Natural killer cell (primary cell): ENCODE data around the gene B4GALT1. TPM values are rescaled to one million over a fixed set of nuclear protein-coding genes. Genes with fewer than 3 reads are reported as not detected.

ENCODE experiments used
- ATAC-seq, 3 donors: fragments of 150-1000 bp in 2 of 3; fragments of 200-7000 bp in 1 of 3; cut with Tn5 transposase; 1 replicate in 1 of 3; 2 replicates in 2 of 3; pipeline ENCODE4 v1.10.0; 2021; ENCODE audit warnings: mild to moderate bottlenecking in 2 of 3, moderate library complexity in 2 of 3
- DNase-seq, 2 donors: peaks; one replicate each; pipeline versions ENCODE4 v3.0.0 to v3.0.0-alpha.2; 2013 to 2021; ENCODE audit warnings: mixed read lengths in 1 of 2
- H3K27ac ChIP-seq: one replicate; pipeline ENCODE4 v1.5.1; 2013; ENCODE audit warnings: mild to moderate bottlenecking, low read length
- H3K27me3 ChIP-seq: one replicate; pipeline ENCODE4 v1.6.1; 2013; ENCODE audit warnings: low read length; ENCODE audit not compliant: control insufficient read depth, insufficient read depth
- H3K36me3 ChIP-seq: one replicate; pipeline ENCODE4 v1.6.1; 2013; ENCODE audit warnings: low read length; ENCODE audit not compliant: control insufficient read depth, insufficient read depth
- H3K4me1 ChIP-seq: one replicate; pipeline ENCODE4 v1.6.1; 2013; ENCODE audit warnings: low read length; ENCODE audit not compliant: control insufficient read depth, insufficient read depth
- H3K4me3 ChIP-seq: one replicate; pipeline ENCODE4 v1.5.1; 2013; ENCODE audit warnings: low read length
- H3K9me3 ChIP-seq: one replicate; pipeline ENCODE4 v1.6.1; 2013; ENCODE audit warnings: low read length; ENCODE audit not compliant: control insufficient read depth, insufficient read depth
- H3K27ac Mint-ChIP-seq, 2 donors: one replicate each; pipeline ENCODE4 v1.8.0; 2022; ENCODE audit warnings: mild to moderate bottlenecking in 2 of 2, mixed read lengths in 2 of 2, moderate library complexity in 1 of 2
- H3K27me3 Mint-ChIP-seq, 2 donors: one replicate each; pipeline ENCODE4 v1.8.0; 2022; ENCODE audit warnings: low read depth in 2 of 2, mixed read lengths in 2 of 2
- H3K36me3 Mint-ChIP-seq: one replicate; pipeline ENCODE4 v1.8.0; 2022; ENCODE audit warnings: mixed read lengths
- H3K4me1 Mint-ChIP-seq, 2 donors: one replicate each; pipeline ENCODE4 v1.8.0; 2022; ENCODE audit warnings: mixed read lengths in 2 of 2
- H3K4me3 Mint-ChIP-seq: one replicate; pipeline ENCODE4 v1.8.0; 2022; ENCODE audit warnings: mild to moderate bottlenecking, moderate library complexity, mixed read lengths
- H3K9me3 Mint-ChIP-seq, 2 donors: one replicate each; pipeline ENCODE4 v1.8.0; 2022; ENCODE audit warnings: mixed read lengths in 2 of 2
- CTCF ChIP-seq: fragments of 200-600 bp; IDR thresholded peaks from one replicate; pipeline ENCODE4 v1.8.0; 2022; ENCODE audit warnings: antibody characterized with exemption
- WGBS: methylation state at CpG from one replicate; pipeline ENCODE4 v1.1.7; 2013; ENCODE audit warnings: missing lambda C conversion rate; ENCODE audit not compliant: insufficient coverage; 5-methylcytosine and 5-hydroxymethylcytosine counted together
- intact Hi-C: fragments of 100-400 bp; cut with micrococcal nuclease; formaldehyde crosslinking; loops from one replicate; pipeline ENCODE4 v1.14.2; 2022
- total RNA-seq, 4 donors: library from RNA; stranded (reverse); fragments of 120-200 nt in 1 of 4; gene quantifications; one replicate each; pipeline versions ENCODE4 v1.2.3 to v1.2.4, GENCODE V29; 2013 to 2022

B4GALT1 gene
- total RNA-seq, 3 donors from 2014 or later (not counting 1 experiment from before 2014, with no cell fraction given) = 122 to 143 (median 128) TPM

GRCh38 chr9:33123407-33124031, 43.6 kb downstream of the B4GALT1 start:
- Histone ChIP-seq H3K9me3 (no peaks in the 10 kb centered on the region), H3K27me3 (no peaks in the 10 kb centered on the region), H3K4me1 (peaks cover 42% of the 10 kb centered on the region), H3K4me3 (no peak overlapping the region), H3K27ac (peak overlapping the region; percentile 73), H3K36me3 (peaks cover 48% of the 10 kb centered on the region)
- no peak for ATAC-seq
- no peak for DNase-seq
- intact Hi-C loops = no loop called here
- peak overlapping the region; percentile 88 to 98 for H3K27ac Mint-ChIP-seq
- peaks cover 55 to 68% of the 10 kb centered on the region in 2 donors for H3K4me1 Mint-ChIP-seq
- 98% methylated on average over 8 of the region's 8 CpGs for WGBS
- no peaks in the 10 kb centered on the region for H3K9me3 Mint-ChIP-seq
- TF ChIP-seq CTCF = no peak
- peak overlapping the region; percentile 6 for H3K4me3 Mint-ChIP-seq
- H3K36me3 Mint-ChIP-seq = peaks cover 10% of the 10 kb centered on the region
- no peaks in the 10 kb centered on the region for H3K27me3 Mint-ChIP-seq

DNA sequence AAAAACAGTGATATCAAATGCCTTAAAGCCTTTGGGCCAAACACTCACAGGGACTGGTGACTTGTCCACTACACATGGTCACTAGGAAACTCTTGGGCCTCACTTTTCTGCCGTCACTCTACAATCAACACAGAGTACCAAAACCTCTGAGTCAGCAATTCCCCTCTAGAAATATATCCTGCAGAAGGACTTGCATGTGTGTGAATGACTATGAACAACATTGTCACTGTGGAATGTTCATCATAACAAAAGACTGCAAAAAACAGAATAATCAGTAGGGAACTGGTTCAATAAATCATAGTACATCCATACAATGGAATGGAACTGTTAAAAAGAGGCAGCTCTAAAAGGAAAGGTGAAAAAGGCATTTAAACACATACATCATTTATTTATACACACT, 46.5 kb downstream of the B4GALT1 start:
- Mint-ChIP-seq H3K27me3 (no peaks in the 10 kb centered on the region), H3K4me3 (no peak overlapping the region), H3K4me1 (peaks cover 44 to 59% of the 10 kb centered on the region in 2 donors), H3K36me3 (no peaks in the 10 kb centered on the region), H3K27ac (peak overlapping the region; percentile 38 to 56), H3K9me3 (no peaks in the 10 kb centered on the region)
- no peaks in the 10 kb centered on the region for H3K9me3 ChIP-seq
- no peaks in the 10 kb centered on the region for H3K27me3 ChIP-seq
- intact Hi-C loops = no loop called here
- TF ChIP-seq CTCF = no peak
- H3K36me3 ChIP-seq = peaks cover 43% of the 10 kb centered on the region
- H3K4me1 ChIP-seq = peaks cover 45% of the 10 kb centered on the region
- no peak overlapping the region for H3K27ac ChIP-seq
- H3K4me3 ChIP-seq = no peak overlapping the region
- ATAC-seq (no peak), DNase-seq (no peak)
- 100% methylated on average over 1 of the region's 1 CpG for WGBS

DNA sequence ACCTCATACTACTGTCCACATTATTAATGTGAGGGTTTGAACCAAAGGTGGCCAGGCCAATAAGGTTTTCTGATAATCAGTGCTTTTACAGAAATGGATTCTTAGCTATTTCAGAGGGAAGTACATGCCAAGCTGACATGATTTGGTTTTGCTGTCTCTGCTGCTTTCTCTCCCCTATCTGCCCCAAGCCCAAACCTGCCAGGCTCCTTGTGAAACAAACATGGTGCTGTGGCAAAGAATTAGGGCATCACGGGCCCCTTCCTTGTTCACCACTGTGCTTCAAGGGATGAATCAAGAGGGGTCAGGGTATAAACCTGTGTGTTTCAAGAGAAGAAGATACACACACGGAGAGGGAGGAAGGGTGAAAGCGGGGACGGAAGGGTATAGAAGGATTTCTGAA, 49.3 kb downstream of the B4GALT1 start:
- H3K4me1 ChIP-seq = peaks cover 41% of the 10 kb centered on the region
- H3K9me3 ChIP-seq = no peaks in the 10 kb centered on the region
- H3K9me3 Mint-ChIP-seq = no peaks in the 10 kb centered on the region
- peaks cover 38 to 56% of the 10 kb centered on the region in 2 donors for H3K4me1 Mint-ChIP-seq
- H3K27ac ChIP-seq = peak overlapping the region; percentile 12
- H3K27me3 ChIP-seq = no peaks in the 10 kb centered on the region
- H3K36me3 ChIP-seq = peaks cover 61% of the 10 kb centered on the region
- no peaks in the 10 kb centered on the region for H3K36me3 Mint-ChIP-seq
- peaks cover 0 to 2% of the 10 kb centered on the region in 2 donors for H3K27me3 Mint-ChIP-seq
- TF ChIP-seq CTCF = no peak
- H3K4me3 ChIP-seq = no peak overlapping the region
- H3K4me3 Mint-ChIP-seq = no peak overlapping the region
- ATAC-seq (no peak), DNase-seq (no peak)
- peak overlapping the region; percentile 64 to 77 for H3K27ac Mint-ChIP-seq
- WGBS = 77% methylated on average over 2 of the region's 4 CpGs
- intact Hi-C loops = loop anchor here (10.0 kb wide), 1 partner anchor 47 kb away; the partner anchor contains the start of gene B4GALT1

GRCh38 chr9:33117306-33117705, 49.8 kb downstream of the B4GALT1 start:
- no peaks in the 10 kb centered on the region for H3K36me3 Mint-ChIP-seq
- Histone ChIP-seq H3K4me3 (no peak overlapping the region), H3K36me3 (peaks cover 66% of the 10 kb centered on the region), H3K9me3 (no peaks in the 10 kb centered on the region), H3K27me3 (no peaks in the 10 kb centered on the region), H3K4me1 (peaks cover 41% of the 10 kb centered on the region), H3K27ac (peak overlapping the region; percentile 12)
- no peaks in the 10 kb centered on the region for H3K9me3 Mint-ChIP-seq
- intact Hi-C loops = loop anchor here (10.0 kb wide), 1 partner anchor 47 kb away; the partner anchor contains the start of gene B4GALT1
- H3K4me1 Mint-ChIP-seq = peaks cover 38 to 56% of the 10 kb centered on the region in 2 donors
- WGBS = 0% methylated on average over 1 of the region's 1 CpG
- H3K27ac Mint-ChIP-seq = peak overlapping the region; percentile 68 to 77
- H3K4me3 Mint-ChIP-seq = no peak overlapping the region
- no peak for ATAC-seq
- DNase-seq = no peak
- TF ChIP-seq CTCF = no peak
- H3K27me3 Mint-ChIP-seq = peaks cover 0 to 2% of the 10 kb centered on the region in 2 donors
